K562 (cell line): ENCODE data around the gene IFNAR2. TPM values are rescaled to one million over a fixed set of nuclear protein-coding genes. Genes with fewer than 3 reads are reported as not detected.
A peak's percentile ranks its signal among the peaks of the same experiment; 100 is the strongest.

Source experiments
- E2F6 ChIP-seq, 2 experiments: IDR thresholded peaks; 2 replicates each; pipeline ENCODE4 v1.6.1; 2011; ENCODE audit warnings: borderline replicate concordance in 1 of 2, control low read depth in 1 of 2, low read depth in 1 of 2, low read length in 1 of 2, mild to moderate bottlenecking in 1 of 2, mixed read lengths in 1 of 2, moderate library complexity in 1 of 2; ENCODE audit not compliant: insufficient read depth in 1 of 2, insufficient read length in 1 of 2, poor library complexity in 1 of 2, severe bottlenecking in 1 of 2; ENCODE audit errors: extremely low read depth in 1 of 2
- ELF2 ChIP-seq: fragments of 250-450 bp; sonication (Bioruptor Pico); IDR thresholded peaks from 2 replicates; pipeline ENCODE4 v1.5.0; 2021; ENCODE audit warnings: mild to moderate bottlenecking
- GTF2F1 ChIP-seq: IDR thresholded peaks from 2 replicates; pipeline ENCODE4 v1.6.1; 2011; ENCODE audit warnings: low read depth, low read length, improper control_type of control experiment
- HNRNPK ChIP-seq: fragments of 200-400 bp; formaldehyde crosslinking; IDR thresholded peaks from one replicate; pipeline ENCODE4 v1.6.1; 2018; ENCODE audit warnings: mild to moderate bottlenecking, low read depth, low read length; ENCODE audit not compliant: poor library complexity, severe bottlenecking
- NR2C2 ChIP-seq, 2 experiments: fragments of 200-800 bp in 1 of 2; sonication (Bioruptor generic) in 1 of 2; sonication (generic) in 1 of 2; formaldehyde crosslinking in 1 of 2; IDR thresholded peaks; 2 replicates each; pipeline versions ENCODE4 v1.6.1 to v1.8.0; 2016 to 2022; ENCODE audit warnings: mild to moderate bottlenecking in 1 of 2, missing compliant biosample characterization in 1 of 2, missing genetic modification characterization in 1 of 2, missing genetic modification reagents in 1 of 2
- PHB ChIP-seq: fragments of 250-450 bp; sonication (Bioruptor Pico); IDR thresholded peaks from 2 replicates; pipeline ENCODE4 v1.5.0; 2021
- TAF1 ChIP-seq: IDR thresholded peaks from 2 replicates; pipeline ENCODE4 v1.6.1; 2011; ENCODE audit warnings: mild to moderate bottlenecking, low read length, moderate library complexity; ENCODE audit not compliant: insufficient read depth, control insufficient read depth, severe bottlenecking; ENCODE audit errors: extremely low read depth
- UBTF ChIP-seq, 2 experiments: IDR thresholded peaks; 2 replicates each; pipeline ENCODE4 v1.6.1; 2012; ENCODE audit warnings: improper control_type of control experiment in 2 of 2, low read depth in 2 of 2, low read length in 2 of 2, borderline replicate concordance in 1 of 2
- ZEB2 ChIP-seq: fragments of 450-650 bp; IDR thresholded peaks from 2 replicates; pipeline ENCODE4 v1.6.1; 2016
- ZNF124 ChIP-seq: sonication (generic); formaldehyde crosslinking; IDR thresholded peaks from 2 replicates; pipeline ENCODE4 v1.8.1; 2022; ENCODE audit warnings: missing genetic modification reagents
- ZNF133 ChIP-seq: fragments of 250-450 bp; sonication (Bioruptor Pico); IDR thresholded peaks from 2 replicates; pipeline ENCODE4 v1.4.0; 2020; ENCODE audit warnings: mild to moderate bottlenecking
- ZNF384 ChIP-seq: IDR thresholded peaks from 2 replicates; pipeline ENCODE4 v1.6.1; 2012; ENCODE audit warnings: low read depth, low read length, improper control_type of control experiment
- ZNF398 ChIP-seq: fragments of 250-450 bp; sonication (Bioruptor Pico); IDR thresholded peaks from 2 replicates; pipeline ENCODE4 v1.8.0; 2021; ENCODE audit warnings: moderate library complexity, mild to moderate bottlenecking, inconsistent platforms
- ZNF507 ChIP-seq: conservative IDR thresholded peaks from 2 replicates; pipeline ENCODE4 v1.6.1; 2017; ENCODE audit warnings: missing genetic modification characterization, missing compliant biosample characterization
- ZZZ3 ChIP-seq: fragments of 450-650 bp; IDR thresholded peaks from 2 replicates; pipeline ENCODE4 v1.6.1; 2016; ENCODE audit warnings: antibody characterized with exemption, mild to moderate bottlenecking, moderate library complexity
- polyA plus RNA-seq, 8 experiments: library from polyadenylated mRNA; depleted of rRNA in 4 of 8; stranded (reverse) in 5 of 8; unstranded in 3 of 8; fragments of >200 nt; fragmentation: Nextera tagmentation in 2 of 8; fragmentation: Illumina TruSeq in 1 of 8; extraction: Ambion mirVana in 2 of 8; extraction: Trizol in 1 of 8; gene quantifications; 2 replicates each; pipeline versions ENCODE4 v1.2.1 to v1.2.3, GENCODE V29; 2011 to 2014; ENCODE audit warnings: inconsistent platforms in 1 of 8, missing spikeins in 1 of 8
- total RNA-seq, 7 experiments: library from RNA; depleted of rRNA in 6 of 7; stranded (reverse); fragments of >200 nt in 6 of 7; fragmentation: Illumina TruSeq in 2 of 7; extraction: Trizol in 2 of 7; gene quantifications; 2 replicates each; pipeline versions ENCODE4 v1.2.1 to v1.2.3, GENCODE V29; 2011 to 2021; ENCODE audit warnings: low replicate concordance in 1 of 7
- TF ChIP-seq, protein P1 (sequence below): fragments of 250-450 bp; sonication (Bioruptor Pico); IDR thresholded peaks from 2 replicates; pipeline ENCODE4 v1.4.0; 2020; ENCODE audit warnings: borderline replicate concordance
- TF ChIP-seq, protein P2 (sequence below): fragments of 200-800 bp; sonication (Bioruptor generic); IDR thresholded peaks from 2 replicates; pipeline ENCODE4 v1.6.1; 2017; ENCODE audit warnings: missing genetic modification characterization, missing compliant biosample characterization

IFNAR2 gene
- total and polyA plus RNA-seq, 9 of the 15 experiments (the other 6 are each of a cell fraction or from before 2014, with no cell fraction given), result 1.7 to 48.3 (median 8.4) TPM

- TF ChIP-seq ELF2 (CRISPR knock-in tag) (no peak), UBTF (IDR thresholded peaks at IDR 0.05; ENCODE audit: borderline replicate concordance in 1 of 2, low read depth in 2 of 2, low read length in 2 of 2) (no peak), E2F6 (IDR thresholded peaks at IDR 0.05; ENCODE audit: borderline replicate concordance in 1 of 2, extremely low read depth in 1 of 2, insufficient read depth in 1 of 2, insufficient read length in 1 of 2, low read depth in 1 of 2, low read length in 1 of 2, poor library complexity in 1 of 2, severe bottlenecking in 1 of 2) (no peak), ZNF124 (CRISPR knock-in tag) (no peak), TAF1 (no peak), ZNF507 (tag) (no peak), ZNF398 (no peak), GTF2F1 (no peak), ZEB2 (no peak), ZZZ3 (no peak), NR2C2 (CRISPR knock-in tag; IDR thresholded peaks at IDR 0.05) (no peak), NR2C2 (tag; IDR thresholded peaks at IDR 0.05) (no peak), HNRNPK (no peak), ZNF384 (0 out of 2 replicates have a peak, but pooled peaks have one; percentile 41), ZNF133 (CRISPR knock-in tag) (no peak), PHB (CRISPR knock-in tag) (no peak)
- TF ChIP-seq, protein P1, sequence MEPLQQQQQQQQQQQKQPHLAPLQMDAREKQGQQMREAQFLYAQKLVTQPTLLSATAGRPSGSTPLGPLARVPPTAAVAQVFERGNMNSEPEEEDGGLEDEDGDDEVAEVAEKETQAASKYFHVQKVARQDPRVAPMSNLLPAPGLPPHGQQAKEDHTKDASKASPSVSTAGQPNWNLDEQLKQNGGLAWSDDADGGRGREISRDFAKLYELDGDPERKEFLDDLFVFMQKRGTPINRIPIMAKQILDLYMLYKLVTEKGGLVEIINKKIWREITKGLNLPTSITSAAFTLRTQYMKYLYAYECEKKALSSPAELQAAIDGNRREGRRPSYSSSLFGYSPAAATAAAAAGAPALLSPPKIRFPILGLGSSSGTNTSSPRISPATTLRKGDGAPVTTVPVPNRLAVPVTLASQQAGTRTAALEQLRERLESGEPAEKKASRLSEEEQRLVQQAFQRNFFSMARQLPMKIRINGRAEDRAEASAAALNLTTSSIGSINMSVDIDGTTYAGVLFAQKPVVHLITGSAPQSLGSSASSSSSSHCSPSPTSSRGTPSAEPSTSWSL, result no peak
- TF ChIP-seq, protein P2, sequence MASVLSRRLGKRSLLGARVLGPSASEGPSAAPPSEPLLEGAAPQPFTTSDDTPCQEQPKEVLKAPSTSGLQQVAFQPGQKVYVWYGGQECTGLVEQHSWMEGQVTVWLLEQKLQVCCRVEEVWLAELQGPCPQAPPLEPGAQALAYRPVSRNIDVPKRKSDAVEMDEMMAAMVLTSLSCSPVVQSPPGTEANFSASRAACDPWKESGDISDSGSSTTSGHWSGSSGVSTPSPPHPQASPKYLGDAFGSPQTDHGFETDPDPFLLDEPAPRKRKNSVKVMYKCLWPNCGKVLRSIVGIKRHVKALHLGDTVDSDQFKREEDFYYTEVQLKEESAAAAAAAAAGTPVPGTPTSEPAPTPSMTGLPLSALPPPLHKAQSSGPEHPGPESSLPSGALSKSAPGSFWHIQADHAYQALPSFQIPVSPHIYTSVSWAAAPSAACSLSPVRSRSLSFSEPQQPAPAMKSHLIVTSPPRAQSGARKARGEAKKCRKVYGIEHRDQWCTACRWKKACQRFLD (CRISPR knock-in tag), result no peak
These were observed 30.1 kb upstream of the IFNAR2 start (continued) for GRCh38 chr21:33199516-33200217.
